ENCODE results near the gene FAM120A. TPM values are rescaled to one million over a fixed set of nuclear protein-coding genes. Genes with fewer than 3 reads are reported as not detected.
A peak's percentile ranks its signal among the peaks of the same experiment; 100 is the strongest.
"Not testable (repeated sequence)": the region's sequence is repeated elsewhere in the genome, so short reads cannot be mapped to it uniquely, and the experiment has no call there.

The FAM120A gene
- total RNA-seq, 2 experiments from 2014 or later, result 112 to 116 TPM

DNA sequence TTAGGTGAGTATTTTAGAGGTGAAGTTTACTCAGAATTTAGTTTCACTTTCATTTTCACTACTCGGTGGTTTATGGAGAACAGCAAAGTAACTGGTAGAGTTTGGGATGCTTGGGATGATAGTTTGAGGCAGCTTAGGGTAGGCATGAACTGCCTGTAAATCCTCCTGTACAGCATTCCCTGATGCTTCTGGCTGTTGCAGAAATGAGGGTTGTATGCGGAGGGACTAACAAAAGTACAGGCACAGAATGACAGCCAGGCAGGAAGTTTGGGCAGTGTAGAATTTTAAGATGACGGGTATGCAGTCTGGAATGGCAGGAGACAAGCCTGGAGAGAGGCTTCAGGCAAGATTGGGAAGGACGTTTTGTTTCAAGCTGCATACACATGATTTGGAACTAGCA is 49.9 kb downstream of the FAM120A start:
- peak overlapping the region; percentile 36 for H3K4me3 Mint-ChIP-seq
- peaks cover 48% of the 10 kb centered on the region for H3K4me1 Mint-ChIP-seq (ENCODE audit: low read depth)
- CTCF ChIA-PET, result no interaction called here
- no peak for DNase-seq
- intact Hi-C loops (cut with micrococcal nuclease), result loop anchor here (5.0 kb wide), 1 partner anchor 34 kb away; no protein-coding TSS in a partner anchor
- H3K9me3 Mint-ChIP-seq, result no peaks in the 10 kb centered on the region
- no peak overlapping the region for H3K27ac Mint-ChIP-seq
- peaks cover 51% of the 10 kb centered on the region for H3K36me3 Mint-ChIP-seq (ENCODE audit: low read depth)
- no peaks in the 10 kb centered on the region for H3K27me3 Mint-ChIP-seq (ENCODE audit: low read depth)

- peaks cover 39% of the 10 kb centered on the region for H3K36me3 Mint-ChIP-seq (ENCODE audit: low read depth)
- CTCF ChIA-PET, result no interaction called here
- no peak overlapping the region for H3K4me3 Mint-ChIP-seq
- H3K9me3 Mint-ChIP-seq, result no peaks in the 10 kb centered on the region
- no peak overlapping the region for H3K27ac Mint-ChIP-seq
- intact Hi-C loops (cut with micrococcal nuclease), result loop anchor here (5.0 kb wide), 1 partner anchor 36 kb away; no protein-coding TSS in a partner anchor
- H3K4me1 Mint-ChIP-seq (ENCODE audit: low read depth), result peaks cover 60% of the 10 kb centered on the region
- no peak for DNase-seq
- H3K27me3 Mint-ChIP-seq (ENCODE audit: low read depth), result no peaks in the 10 kb centered on the region
Observed at GRCh38 chr9:93503381-93503780, 51.9 kb downstream of the FAM120A start.

GRCh38 chr9:93505541-93506132 is 54.2 kb downstream of the FAM120A start:
- Mint-ChIP-seq H3K4me1 (ENCODE audit: low read depth) (peaks cover 55% of the 10 kb centered on the region), H3K9me3 (no peaks in the 10 kb centered on the region), H3K4me3 (no peak overlapping the region), H3K36me3 (ENCODE audit: low read depth) (peaks cover 29% of the 10 kb centered on the region), H3K27me3 (ENCODE audit: low read depth) (no peaks in the 10 kb centered on the region), H3K27ac (no peak overlapping the region)
- intact Hi-C loops (cut with micrococcal nuclease), result no loop called here
- CTCF ChIA-PET, result no interaction called here
- no peak for DNase-seq

GRCh38 chr9:93507768-93508167 is 56.3 kb downstream of the FAM120A start:
- DNase-seq, result no peak
- H3K4me3 Mint-ChIP-seq, result no peak overlapping the region
- CTCF ChIA-PET, result interaction anchor here (1.2 kb wide), 1 partner anchor 40 kb away, joined by 3 read pairs; no protein-coding TSS in a partner anchor
- no peaks in the 10 kb centered on the region for H3K9me3 Mint-ChIP-seq
- H3K36me3 Mint-ChIP-seq (ENCODE audit: low read depth), result peaks cover 19% of the 10 kb centered on the region
- no peak overlapping the region for H3K27ac Mint-ChIP-seq
- no peaks in the 10 kb centered on the region for H3K27me3 Mint-ChIP-seq (ENCODE audit: low read depth)
- intact Hi-C loops (cut with micrococcal nuclease), result no loop called here
- peaks cover 52% of the 10 kb centered on the region for H3K4me1 Mint-ChIP-seq (ENCODE audit: low read depth)

GRCh38 chr9:93508207-93508606 is 56.7 kb downstream of the FAM120A start:
- peaks cover 19% of the 10 kb centered on the region for H3K36me3 Mint-ChIP-seq (ENCODE audit: low read depth)
- intact Hi-C loops (cut with micrococcal nuclease), result no loop called here
- H3K4me3 Mint-ChIP-seq, result no peak overlapping the region
- no peak overlapping the region for H3K27ac Mint-ChIP-seq
- H3K27me3 Mint-ChIP-seq (ENCODE audit: low read depth), result no peaks in the 10 kb centered on the region
- no peak for DNase-seq
- H3K9me3 Mint-ChIP-seq, result no peaks in the 10 kb centered on the region
- H3K4me1 Mint-ChIP-seq (ENCODE audit: low read depth), result peaks cover 50% of the 10 kb centered on the region
- CTCF ChIA-PET, result interaction anchor here (0.6 to 1.2 kb wide), 2 partner anchors 40 to 399 kb away, joined by 3 to 5 read pairs; no protein-coding TSS in a partner anchor

DNA sequence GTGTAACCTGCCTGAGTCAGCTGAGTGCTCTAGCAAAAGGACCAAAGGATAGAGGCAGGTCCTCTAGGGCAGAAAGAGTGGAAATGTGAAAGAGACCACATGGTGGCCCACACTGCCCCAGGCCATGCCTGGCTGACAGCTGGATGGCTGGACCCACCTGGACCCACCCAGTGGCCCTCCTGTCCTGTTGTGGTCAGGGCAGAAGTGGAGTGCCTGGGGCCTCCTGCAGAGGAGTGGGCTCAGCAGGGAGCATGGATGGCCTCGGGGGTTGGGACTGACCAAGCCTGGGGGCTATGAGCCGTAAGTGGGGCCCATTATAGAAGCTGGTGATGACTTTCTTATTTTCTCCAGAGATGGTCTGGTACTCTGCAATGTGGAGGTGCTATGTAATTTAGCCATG is 57.6 kb downstream of the FAM120A start:
- H3K36me3 Mint-ChIP-seq (ENCODE audit: low read depth), result peaks cover 15% of the 10 kb centered on the region
- H3K9me3 Mint-ChIP-seq, result no peaks in the 10 kb centered on the region
- intact Hi-C loops (cut with micrococcal nuclease), result no loop called here
- no peaks in the 10 kb centered on the region for H3K27me3 Mint-ChIP-seq (ENCODE audit: low read depth)
- CTCF ChIA-PET, result no interaction called here
- peaks cover 45% of the 10 kb centered on the region for H3K4me1 Mint-ChIP-seq (ENCODE audit: low read depth)
- DNase-seq, result no peak
- no peak overlapping the region for H3K27ac Mint-ChIP-seq
- no peak overlapping the region for H3K4me3 Mint-ChIP-seq

- DNase-seq, result no peak
- intact Hi-C loops (cut with micrococcal nuclease), result no loop called here
- H3K4me1 Mint-ChIP-seq (ENCODE audit: low read depth), result peaks cover 42% of the 10 kb centered on the region
- peaks cover 15% of the 10 kb centered on the region for H3K36me3 Mint-ChIP-seq (ENCODE audit: low read depth)
- no peak overlapping the region for H3K4me3 Mint-ChIP-seq
- CTCF ChIA-PET, result no interaction called here
- no peaks in the 10 kb centered on the region for H3K9me3 Mint-ChIP-seq
- H3K27ac Mint-ChIP-seq, result no peak overlapping the region
- no peaks in the 10 kb centered on the region for H3K27me3 Mint-ChIP-seq (ENCODE audit: low read depth)
Observed at GRCh38 chr9:93510041-93510440, 58.6 kb downstream of the FAM120A start.

DNA sequence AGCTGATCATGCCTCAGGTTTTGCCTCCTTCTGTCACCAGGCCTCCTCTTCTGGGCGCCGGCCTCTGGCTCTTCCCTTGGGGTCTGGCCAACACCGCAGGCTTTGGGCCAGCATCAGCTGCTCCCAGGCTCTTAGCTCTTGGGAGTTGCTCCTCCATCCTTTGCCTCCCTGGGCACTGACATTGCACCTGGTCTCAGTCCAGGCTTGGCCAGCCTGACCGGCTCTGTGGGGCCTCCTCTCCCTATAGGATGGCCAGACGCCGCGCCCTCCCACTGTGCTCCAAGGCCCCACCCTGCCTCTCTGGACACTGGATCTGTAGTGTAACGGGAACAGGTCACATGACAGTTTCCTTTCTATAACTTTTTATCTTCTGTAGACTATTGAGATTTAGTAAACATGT is 59.7 kb downstream of the FAM120A start:
- CTCF ChIA-PET; H3K36me3 Mint-ChIP-seq (ENCODE audit: low read depth); DNase-seq; H3K27me3 Mint-ChIP-seq (ENCODE audit: low read depth); intact Hi-C loops (cut with micrococcal nuclease); H3K4me3 Mint-ChIP-seq; H3K9me3 Mint-ChIP-seq; H3K27ac Mint-ChIP-seq: not testable (repeated sequence)
- H3K4me1 Mint-ChIP-seq (ENCODE audit: low read depth), result peaks cover 33% of the 10 kb centered on the region

- H3K36me3 Mint-ChIP-seq (ENCODE audit: low read depth); H3K27me3 Mint-ChIP-seq (ENCODE audit: low read depth); CTCF ChIA-PET; H3K9me3 Mint-ChIP-seq; H3K27ac Mint-ChIP-seq; DNase-seq; intact Hi-C loops (cut with micrococcal nuclease); H3K4me3 Mint-ChIP-seq: not testable (repeated sequence)
- peaks cover 28% of the 10 kb centered on the region for H3K4me1 Mint-ChIP-seq (ENCODE audit: low read depth)
Observed at GRCh38 chr9:93512170-93512812, 60.8 kb downstream of the FAM120A start.

DNA sequence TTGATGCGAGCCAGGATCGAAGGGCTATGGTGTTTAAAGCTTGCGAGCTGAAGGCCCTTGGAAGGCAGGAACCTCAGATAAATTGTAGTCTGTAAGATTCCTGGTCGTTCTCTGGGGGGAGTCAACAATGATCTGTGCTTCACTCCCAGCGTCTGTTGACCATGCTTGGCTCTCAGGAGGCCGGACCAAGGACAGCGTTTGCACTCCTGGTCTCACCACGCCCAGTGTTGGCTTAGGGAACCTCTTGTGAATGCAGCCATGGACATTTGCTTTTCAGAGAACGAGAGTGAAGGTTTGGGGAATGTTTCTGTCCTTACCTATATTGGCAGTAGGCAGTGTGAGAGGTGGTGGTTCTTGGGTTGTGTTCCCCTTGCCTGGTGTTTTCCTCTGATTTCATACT is 62.1 kb downstream of the FAM120A start:
- CTCF ChIA-PET, result no interaction called here

DNA sequence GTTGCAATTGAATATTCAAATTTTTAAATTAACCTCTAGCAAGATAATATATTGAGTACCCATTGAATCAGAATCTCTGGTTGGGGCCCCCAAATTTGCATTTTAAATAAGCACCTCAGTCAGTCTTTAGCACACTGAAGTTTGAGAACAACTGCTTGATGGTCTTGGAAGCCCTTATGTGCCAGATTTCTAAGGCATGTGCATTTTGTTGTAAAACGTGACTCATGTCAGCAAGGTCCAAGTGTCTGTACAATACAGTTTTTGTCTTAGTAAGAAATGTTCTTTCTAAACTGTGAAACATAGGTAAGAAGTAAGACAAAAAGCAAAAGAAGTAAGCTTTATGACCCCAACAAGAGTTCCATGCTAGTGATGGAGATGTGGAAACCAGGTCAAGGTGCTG is 65.8 kb downstream of the FAM120A start:
- H3K27ac Mint-ChIP-seq, result no peak overlapping the region
- H3K4me3 Mint-ChIP-seq, result no peak overlapping the region

More for the DNA sequence above, 62.1 kb downstream of the FAM120A start:
- Mint-ChIP-seq H3K9me3 (no peaks in the 10 kb centered on the region), H3K4me1 (ENCODE audit: low read depth) (peaks cover 19% of the 10 kb centered on the region), H3K36me3 (ENCODE audit: low read depth) (peaks cover 18% of the 10 kb centered on the region), H3K27me3 (ENCODE audit: low read depth) (no peaks in the 10 kb centered on the region), H3K27ac (no peak overlapping the region), H3K4me3 (no peak overlapping the region)
- intact Hi-C loops (cut with micrococcal nuclease), result no loop called here
- DNase-seq, result no peak

DNA sequence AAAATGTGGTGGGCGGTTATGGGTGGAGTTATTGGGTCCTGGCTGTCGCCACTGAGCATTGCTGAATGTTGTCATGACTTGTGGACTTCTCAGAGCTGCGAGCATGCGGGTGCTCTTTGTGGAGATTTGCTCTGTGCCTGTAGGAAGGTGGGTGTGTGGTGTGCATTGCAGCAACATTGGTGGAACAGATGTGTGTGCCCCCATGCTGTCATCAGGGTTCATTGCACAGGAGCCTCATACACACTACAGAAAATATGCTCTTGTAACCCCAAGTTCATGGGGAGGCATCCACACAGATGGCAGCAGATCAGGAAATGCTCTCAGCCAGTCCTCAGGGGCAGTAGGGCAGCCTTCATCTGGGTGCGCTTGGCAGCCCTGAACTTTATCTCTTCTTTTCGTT is 69.0 kb downstream of the FAM120A start:
- Mint-ChIP-seq H3K4me1 (ENCODE audit: low read depth) (no peaks in the 10 kb centered on the region), H3K36me3 (ENCODE audit: low read depth) (peaks cover 23% of the 10 kb centered on the region), H3K4me3 (no peak overlapping the region), H3K27ac (no peak overlapping the region), H3K27me3 (ENCODE audit: low read depth) (no peaks in the 10 kb centered on the region), H3K9me3 (no peaks in the 10 kb centered on the region)
- intact Hi-C loops (cut with micrococcal nuclease), result no loop called here
- CTCF ChIA-PET, result no interaction called here
- no peak for DNase-seq

More for the DNA sequence above, 65.8 kb downstream of the FAM120A start:
- CTCF ChIA-PET, result no interaction called here
- intact Hi-C loops (cut with micrococcal nuclease), result no loop called here
- no peaks in the 10 kb centered on the region for H3K9me3 Mint-ChIP-seq
- DNase-seq, result no peak
- H3K27me3 Mint-ChIP-seq (ENCODE audit: low read depth), result no peaks in the 10 kb centered on the region
- peaks cover 3% of the 10 kb centered on the region for H3K4me1 Mint-ChIP-seq (ENCODE audit: low read depth)
- peaks cover 16% of the 10 kb centered on the region for H3K36me3 Mint-ChIP-seq (ENCODE audit: low read depth)

GRCh38 chr9:93522736-93523135 is 71.3 kb downstream of the FAM120A start:
- intact Hi-C loops (cut with micrococcal nuclease), result no loop called here
- H3K36me3 Mint-ChIP-seq (ENCODE audit: low read depth), result peaks cover 26% of the 10 kb centered on the region
- H3K27ac Mint-ChIP-seq, result no peak overlapping the region
- no peak for DNase-seq
- H3K27me3 Mint-ChIP-seq (ENCODE audit: low read depth), result no peaks in the 10 kb centered on the region
- H3K4me3 Mint-ChIP-seq, result no peak overlapping the region
- no peaks in the 10 kb centered on the region for H3K4me1 Mint-ChIP-seq (ENCODE audit: low read depth)
- no peaks in the 10 kb centered on the region for H3K9me3 Mint-ChIP-seq
- CTCF ChIA-PET, result no interaction called here
